Endothelial cell of umbilical vein (primary cell): ENCODE results near the gene MASP1. TPM values are rescaled to one million over a fixed set of nuclear protein-coding genes. Genes with fewer than 3 reads are reported as not detected.

Source experiments
- BruUV-seq: library from RNA; stranded (reverse); fragments of 400-500 nt; replicated peaks from 2 replicates; lab custom pipeline; 2021; lab: Mats Ljungman, UMichigan
- CTCF ChIA-PET: fragments of 300-600, 350-600 bp; sonication (Branson Sonifier 250); formaldehyde crosslinking; loops from one replicate; lab custom pipeline; 2021; ENCODE audit warnings: antibody characterized with exemption, inconsistent platforms; lab: Charles Lee
- POLR2A ChIA-PET: fragments of 300-600, 350-600 bp; sonication (Branson Sonifier 250); formaldehyde crosslinking; loops from one replicate; lab custom pipeline; 2021; ENCODE audit warnings: antibody characterized with exemption, inconsistent platforms; lab: Charles Lee
- DNase-seq: peaks from one replicate; pipeline ENCODE4 v3.0.0-alpha.2; 2011; ENCODE audit warnings: low read depth, low spot score
- FAIRE-seq: peaks from 2 replicates; lab custom pipeline; 2011; peaks lifted over from hg19 to GRCh38; lab: Jason Lieb, UNC
- H2AFZ ChIP-seq: 2 replicates; pipeline ENCODE4 v1.6.0; 2012; ENCODE audit warnings: low read depth, low read length, control low read depth, inconsistent platforms
- H3K27ac ChIP-seq: 2 replicates; pipeline ENCODE4 v1.5.1; 2011; ENCODE audit warnings: low read depth, mild to moderate bottlenecking, control low read depth, low read length, moderate library complexity; ENCODE audit not compliant: insufficient read depth
- H3K27me3 ChIP-seq, 2 experiments: 2 replicates each; pipeline versions ENCODE4 v1.6.0 to v1.6.1; 2011; ENCODE audit warnings: low read length in 2 of 2, mixed read lengths in 1 of 2; ENCODE audit not compliant: control insufficient read depth in 2 of 2, insufficient read depth in 2 of 2
- H3K36me3 ChIP-seq, 2 experiments: 2 replicates in 1 of 2; 3 replicates in 1 of 2; pipeline ENCODE4 v1.5.1; 2011; ENCODE audit warnings: low read length in 2 of 2, mild to moderate bottlenecking in 1 of 2, moderate library complexity in 1 of 2; ENCODE audit not compliant: control insufficient read depth in 2 of 2, insufficient read depth in 2 of 2; ENCODE audit errors: extremely low read depth in 1 of 2
- H3K4me1 ChIP-seq: 3 replicates; pipeline ENCODE4 v1.5.1; 2011; ENCODE audit warnings: mild to moderate bottlenecking, low read length; ENCODE audit not compliant: control insufficient read depth, insufficient read depth; ENCODE audit errors: extremely low read depth
- H3K4me2 ChIP-seq: 2 replicates; pipeline ENCODE4 v1.6.1; 2011; ENCODE audit warnings: low read length, control low read depth, mixed read lengths; ENCODE audit not compliant: insufficient read depth
- H3K4me3 ChIP-seq, 3 experiments: fragments of 200-600 bp in 1 of 3; sonication (generic), shearing (Covaris generic) in 1 of 3; replicated peaks in 1 of 3; 2 replicates each; pipeline ENCODE4 v1.5.1; 2011 to 2016; ENCODE audit warnings: control low read depth in 3 of 3, low read length in 3 of 3, mild to moderate bottlenecking in 2 of 3, inconsistent platforms in 1 of 3, low read depth in 1 of 3, moderate library complexity in 1 of 3; ENCODE audit not compliant: insufficient read depth in 1 of 3
- H3K79me2 ChIP-seq: 2 replicates; pipeline ENCODE4 v1.6.0; 2012; ENCODE audit warnings: low read length, inconsistent platforms; ENCODE audit not compliant: control insufficient read depth, insufficient read depth
- H3K9ac ChIP-seq: replicated peaks from 2 replicates; pipeline ENCODE3; 2011; ENCODE audit warnings: low read length, control low read depth; ENCODE audit not compliant: insufficient read depth; ENCODE audit errors: extremely low read depth
- H3K9me1 ChIP-seq: replicated peaks from 3 replicates; pipeline ENCODE4 v1.6.0; 2011; ENCODE audit warnings: mild to moderate bottlenecking, low read length; ENCODE audit not compliant: control insufficient read depth, insufficient read depth; ENCODE audit errors: extremely low read depth
- H3K9me3 ChIP-seq: replicated peaks from 2 replicates; pipeline ENCODE4 v1.5.1; 2012; ENCODE audit warnings: low read length, inconsistent platforms; ENCODE audit not compliant: control insufficient read depth, insufficient read depth
- H4K20me1 ChIP-seq: replicated peaks from 2 replicates; pipeline ENCODE3; 2011; ENCODE audit warnings: mild to moderate bottlenecking, low read length; ENCODE audit not compliant: control insufficient read depth, insufficient read depth; ENCODE audit errors: extremely low read depth
- CTCF ChIP-seq, 2 donors: IDR thresholded peaks; 1 replicate in 1 of 2; 2 replicates in 1 of 2; pipeline ENCODE4 v1.5.1; 2011; ENCODE audit warnings: low read length in 2 of 2, mild to moderate bottlenecking in 2 of 2, moderate library complexity in 2 of 2, control low read depth in 1 of 2, inconsistent platforms in 1 of 2, low read depth in 1 of 2; ENCODE audit not compliant: insufficient read depth in 1 of 2; ENCODE audit errors: extremely low read depth in 1 of 2
- EZH2 ChIP-seq: IDR thresholded peaks from 2 replicates; pipeline ENCODE4 v1.6.1; 2012; ENCODE audit warnings: borderline replicate concordance, low read depth, mild to moderate bottlenecking, moderate library complexity, low read length, inconsistent platforms; ENCODE audit not compliant: severe bottlenecking
- FOS ChIP-seq: IDR thresholded peaks from 2 replicates; pipeline ENCODE4 v1.6.1; 2011; ENCODE audit warnings: mild to moderate bottlenecking, low read length, moderate library complexity, borderline replicate concordance; ENCODE audit not compliant: insufficient read depth
- GATA2 ChIP-seq: IDR thresholded peaks from 2 replicates; pipeline ENCODE4 v1.7.0; 2011; ENCODE audit warnings: low read depth, mild to moderate bottlenecking, moderate library complexity, mixed read lengths, low read length; ENCODE audit not compliant: insufficient read length, insufficient read depth
- JUN ChIP-seq: IDR thresholded peaks from 2 replicates; pipeline ENCODE4 v1.6.1; 2011; ENCODE audit warnings: borderline replicate concordance, low read depth; ENCODE audit not compliant: insufficient read length, insufficient read depth
- MAX ChIP-seq: IDR thresholded peaks from 2 replicates; pipeline ENCODE4 v1.6.1; 2011; ENCODE audit not compliant: insufficient read depth, insufficient read length
- MYC ChIP-seq: IDR thresholded peaks from one replicate; pipeline ENCODE4 v1.6.1; 2011; ENCODE audit warnings: mild to moderate bottlenecking, low read depth, low read length
- POLR2A ChIP-seq: IDR thresholded peaks from 2 replicates; pipeline ENCODE4 v1.6.1; 2012; ENCODE audit warnings: low read depth, mild to moderate bottlenecking, control low read depth, low read length
- POLR2AphosphoS5 ChIP-seq: IDR thresholded peaks from 2 replicates; pipeline ENCODE4 v1.6.1; 2012; ENCODE audit warnings: low read depth, mild to moderate bottlenecking, control low read depth, low read length, moderate library complexity; ENCODE audit not compliant: insufficient read depth
- dilution Hi-C: fragments of 300-500 bp; cut with MboI; formaldehyde crosslinking; loops from one replicate; pipeline ENCODE4 v1.15.0; 2019; ENCODE audit warnings: low sequenced_read_pairs; ENCODE audit not compliant: extremely low pct_ligation_motif_present
- intact Hi-C: fragments of 100-400 bp; cut with micrococcal nuclease; formaldehyde crosslinking; loops from one replicate; pipeline ENCODE4 v1.10.0; 2022
- polyA plus RNA-seq, 4 experiments: library from polyadenylated mRNA; depleted of rRNA in 3 of 4; stranded (reverse) in 3 of 4; unstranded in 1 of 4; fragments of >200 nt; gene quantifications; 2 replicates each; pipeline versions ENCODE4 v1.2.1 to v1.2.3, GENCODE V29; 2011 to 2012; ENCODE audit warnings: missing spikeins in 1 of 4
- total RNA-seq: library from RNA; stranded (reverse); gene quantifications from 2 replicates; pipeline ENCODE4 v1.2.3, GENCODE V29; 2021

MASP1 gene
- total and polyA plus RNA-seq, 2 donors (not counting 3 experiments of a cell fraction or from before 2014, with no cell fraction given): 0.31 to 0.50 TPM

DNA sequence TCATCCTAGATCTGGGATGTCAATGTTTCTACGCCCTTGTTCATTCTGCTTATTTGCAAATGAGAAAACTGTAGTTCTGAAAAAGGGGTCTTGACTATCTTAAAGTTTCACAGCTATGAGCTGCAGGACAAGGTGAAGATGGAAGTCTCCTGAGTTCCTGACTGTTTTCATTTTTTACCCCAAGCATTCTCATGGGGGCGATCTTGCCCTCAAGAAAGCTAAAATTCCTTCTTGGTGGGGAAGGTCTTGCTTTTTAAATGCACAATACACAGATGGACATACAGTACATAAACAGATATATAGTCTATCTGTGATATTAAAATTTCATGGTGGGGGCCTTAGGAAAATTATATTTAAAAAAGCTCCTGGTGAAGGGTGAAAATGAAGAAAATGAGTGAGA is 32.4 kb downstream of the MASP1 start:
- H3K4me2 ChIP-seq: no peak overlapping the region
- TF ChIP-seq MYC: no peak
- no peak for TF ChIP-seq POLR2A
- TF ChIP-seq FOS: no peak
- TF ChIP-seq JUN: no peak
- POLR2A ChIA-PET: no interaction called here

DNA sequence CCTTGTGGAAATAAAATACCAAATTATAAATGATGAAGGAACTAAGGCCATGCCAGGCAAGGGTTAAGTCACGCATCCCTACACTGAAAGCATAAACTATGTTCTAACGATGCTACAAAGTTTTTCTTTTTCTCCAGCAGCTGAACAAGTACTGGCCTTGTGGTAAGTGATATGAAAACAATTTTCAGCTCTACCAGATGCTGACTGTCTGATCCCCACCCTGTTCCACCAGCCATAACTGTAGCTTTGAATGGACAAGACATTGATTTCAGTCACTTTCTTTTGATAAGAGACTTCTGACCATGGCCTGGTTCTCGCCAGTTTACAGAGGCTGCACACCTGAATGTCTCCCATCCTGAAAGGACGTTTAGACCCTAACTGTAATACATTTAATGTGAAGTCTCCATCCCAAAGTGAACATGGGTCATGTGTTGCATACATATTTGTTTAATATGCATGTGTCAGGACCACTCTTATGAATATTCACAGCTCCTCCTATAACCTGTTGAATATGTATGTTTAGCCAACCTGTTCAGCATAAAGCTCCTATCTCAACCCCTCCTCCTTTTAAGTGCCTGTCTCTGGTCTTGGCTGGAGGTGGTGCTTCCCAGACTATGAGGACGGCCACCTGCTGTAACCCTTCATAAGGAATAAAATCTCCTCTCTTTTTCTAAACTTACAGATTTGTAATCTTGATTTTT is 33.4 kb downstream of the MASP1 start:
- H3K9ac ChIP-seq: no peak overlapping the region
- POLR2A ChIA-PET: no interaction called here
- FAIRE-seq (no peak), DNase-seq (no peak)
- intact Hi-C loops: no loop called here
- H3K36me3 ChIP-seq: no peaks in the 10 kb centered on the region
- no peaks in the 10 kb centered on the region for H3K79me2 ChIP-seq
- H4K20me1 ChIP-seq: no peaks in the 10 kb centered on the region
- H3K27ac ChIP-seq: no peak overlapping the region
- TF ChIP-seq GATA2 (no peak), CTCF (IDR thresholded peaks at IDR 0.05; ENCODE audit: extremely low read depth in 1 of 2, insufficient read depth in 1 of 2, low read depth in 1 of 2, low read length in 2 of 2) (no peak), EZH2 (no peak), POLR2A (no peak), JUN (no peak), FOS (no peak), MAX (no peak), POLR2AphosphoS5 (no peak), MYC (no peak)
- dilution Hi-C loops: no loop called here
- CTCF ChIA-PET: interaction anchor here (2.1 kb wide), 1 partner anchor 421 kb away, joined by 10 read pairs; no protein-coding TSS in a partner anchor
- no peak overlapping the region for H2AFZ ChIP-seq
- no peak overlapping the region for H3K4me3 ChIP-seq
- no TSS peak for BruUV-seq
- H3K4me1 ChIP-seq: no peaks in the 10 kb centered on the region
- no peaks in the 10 kb centered on the region for H3K9me3 ChIP-seq
- H3K27me3 ChIP-seq: no peaks in the 10 kb centered on the region
- no peaks in the 10 kb centered on the region for H3K9me1 ChIP-seq
- H3K4me2 ChIP-seq: no peak overlapping the region

More for the DNA sequence above, 32.4 kb downstream of the MASP1 start:
- no peak overlapping the region for H3K4me3 ChIP-seq
- dilution Hi-C loops (no loop called here), intact Hi-C loops (no loop called here)
- DNase-seq (no peak), FAIRE-seq (no peak)
- H3K9me3 ChIP-seq: no peaks in the 10 kb centered on the region
- H4K20me1 ChIP-seq: no peaks in the 10 kb centered on the region
- H3K9ac ChIP-seq: no peak overlapping the region
- peaks cover 10% of the 10 kb centered on the region for H3K4me1 ChIP-seq
- H3K9me1 ChIP-seq: no peaks in the 10 kb centered on the region
- CTCF ChIA-PET: interaction anchor here (1.3 to 2.1 kb wide), 2 partner anchors 39 to 420 kb away, joined by 3 to 10 read pairs; no protein-coding TSS in a partner anchor
- no TSS peak for BruUV-seq
- no peaks in the 10 kb centered on the region for H3K79me2 ChIP-seq
- H3K36me3 ChIP-seq: no peaks in the 10 kb centered on the region
- no peak overlapping the region for H2AFZ ChIP-seq
- H3K27ac ChIP-seq: no peak overlapping the region
- no peaks in the 10 kb centered on the region for H3K27me3 ChIP-seq
